GM19043 (cell line): ENCODE measurements around the gene HAND1.
A peak's percentile ranks its signal among the peaks of the same experiment; 100 is the strongest.

Experiments
- ATAC-seq: cut with Tn5 transposase; IDR thresholded peaks from one replicate; pipeline ENCODE4 v1.9.1; 2021; ENCODE audit warnings: low read depth; ENCODE audit not compliant: unreplicated experiment

The HAND1 gene

DNA sequence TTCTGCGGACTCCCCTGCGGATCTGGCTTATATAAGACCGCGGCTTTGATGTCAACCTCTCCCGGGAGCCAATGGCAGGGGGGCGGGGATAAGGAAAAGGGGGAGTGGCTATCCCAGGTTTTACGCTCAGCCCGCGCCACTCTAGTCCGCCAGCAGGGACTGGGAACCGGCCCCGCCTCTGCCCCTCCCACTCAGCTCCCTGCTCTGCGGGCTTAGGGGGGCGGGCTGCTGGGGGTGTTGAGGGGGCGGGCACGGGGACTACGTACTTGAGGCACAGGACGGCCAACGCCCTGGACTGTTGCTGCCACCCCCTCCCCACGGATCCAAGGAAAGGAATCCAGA lies at the start of gene HAND1:
HAND1 (minus strand) TSS at position 4 of the 342 bp plus-strand sequence. CDS start 219 bp downstream, outside the sequence.
- no peak for ATAC-seq

DNA sequence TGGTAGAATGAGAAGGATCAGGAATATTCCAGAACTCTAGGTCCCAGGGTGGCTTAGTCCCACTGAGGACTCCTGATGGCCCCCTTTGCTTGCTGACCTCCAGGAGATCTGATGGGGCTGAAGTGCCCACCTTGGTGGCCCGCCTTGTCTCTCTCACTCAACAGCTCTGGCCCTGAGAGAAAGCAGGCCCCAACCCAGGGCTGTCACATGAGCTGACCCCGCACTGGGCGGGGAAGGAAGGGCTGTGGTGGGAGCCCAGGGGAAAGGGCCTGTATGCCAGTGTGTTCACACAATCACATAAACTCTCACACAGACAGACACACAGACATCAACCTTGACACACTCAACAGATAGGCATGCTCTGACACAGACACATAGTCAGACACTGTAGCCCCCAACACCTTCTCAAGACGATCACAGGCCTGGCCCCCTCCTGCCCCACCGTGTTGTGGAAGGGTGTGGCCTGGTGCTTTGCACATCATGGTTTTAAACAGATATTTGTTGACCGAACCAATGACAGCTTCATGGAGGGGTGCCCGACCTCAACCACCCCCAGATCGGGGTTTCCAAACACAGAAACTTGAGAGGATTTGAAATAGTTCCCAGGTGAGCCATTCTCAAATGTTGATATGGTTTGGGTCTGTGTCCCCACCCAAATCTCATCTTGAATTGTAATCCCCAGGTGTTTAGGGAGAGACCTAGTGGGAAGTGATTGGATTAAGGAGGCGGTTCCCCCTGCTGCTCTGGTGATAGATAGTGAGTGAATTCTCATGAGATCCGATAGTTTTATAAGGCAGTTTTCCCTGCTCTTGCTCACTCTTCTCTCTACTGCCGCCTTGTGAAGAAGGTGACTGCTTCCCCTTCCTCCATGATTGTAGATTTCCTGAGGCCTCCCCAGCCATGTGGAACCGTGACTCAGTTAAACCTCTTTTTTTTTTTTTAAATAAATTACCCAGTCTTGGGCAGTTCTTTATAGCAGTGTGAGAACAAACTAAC lies 48.5 kb upstream of the HAND1 start:
- no peak for ATAC-seq

DNA sequence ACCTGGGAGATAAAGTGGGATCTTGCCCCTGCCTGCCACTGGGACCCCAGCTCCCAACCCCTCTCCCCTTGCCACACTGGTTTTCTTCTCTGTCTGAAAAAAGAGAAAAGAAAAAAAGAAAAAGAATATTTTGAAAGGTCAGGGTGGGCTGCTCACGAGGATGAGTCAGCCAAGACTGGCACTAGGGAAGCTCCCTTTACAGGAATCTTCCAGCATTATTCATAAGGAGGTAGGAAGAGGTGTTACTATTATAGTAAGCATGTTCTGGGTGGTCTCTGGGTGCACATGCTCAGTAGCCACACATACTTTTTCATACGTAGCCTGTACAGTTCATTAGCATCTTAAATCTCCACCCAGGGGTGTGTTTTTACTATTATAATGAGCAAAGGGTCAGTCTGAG lies 46.8 kb upstream of the HAND1 start:
- no peak for ATAC-seq

DNA sequence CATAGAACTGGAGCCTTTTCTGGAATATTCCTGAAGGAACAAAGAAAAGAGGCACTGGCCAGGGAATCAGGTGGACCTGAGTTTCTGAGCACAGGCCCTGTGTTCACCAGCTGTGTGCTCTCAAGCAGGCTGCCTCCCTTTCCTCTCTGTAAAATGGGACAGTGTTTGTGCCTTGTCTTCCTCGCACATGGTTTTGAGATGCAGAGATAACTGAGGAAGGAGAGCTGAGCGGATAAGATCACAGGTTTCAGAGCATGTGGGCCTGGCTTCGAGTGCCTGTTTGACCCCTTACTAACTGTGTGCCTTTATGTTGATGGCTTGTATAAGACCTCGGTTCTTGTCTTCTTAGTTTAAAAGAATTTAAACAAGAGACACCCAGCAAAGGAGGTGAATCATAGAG lies 46.2 kb upstream of the HAND1 start:
- no peak for ATAC-seq

DNA sequence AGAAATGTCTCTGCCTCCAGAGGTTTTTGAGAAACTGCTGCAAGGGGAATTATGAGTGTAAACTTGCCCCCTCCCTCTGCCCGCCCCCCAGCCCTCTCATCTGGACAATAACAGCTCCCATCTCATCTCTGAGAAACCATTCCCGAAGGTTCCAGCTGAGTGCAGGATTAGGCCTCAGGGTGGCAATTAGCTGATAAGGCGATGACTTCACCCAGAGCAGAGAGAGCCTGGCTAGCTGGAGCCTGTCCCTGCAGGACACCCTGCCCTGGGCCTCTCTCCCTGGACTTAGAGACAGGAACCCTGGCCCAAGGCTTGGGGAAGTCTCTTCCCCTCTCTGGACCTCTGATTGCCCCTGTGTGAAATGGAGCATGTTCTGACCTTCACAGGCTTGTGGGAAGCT lies 45.7 kb upstream of the HAND1 start:
- no peak for ATAC-seq

DNA sequence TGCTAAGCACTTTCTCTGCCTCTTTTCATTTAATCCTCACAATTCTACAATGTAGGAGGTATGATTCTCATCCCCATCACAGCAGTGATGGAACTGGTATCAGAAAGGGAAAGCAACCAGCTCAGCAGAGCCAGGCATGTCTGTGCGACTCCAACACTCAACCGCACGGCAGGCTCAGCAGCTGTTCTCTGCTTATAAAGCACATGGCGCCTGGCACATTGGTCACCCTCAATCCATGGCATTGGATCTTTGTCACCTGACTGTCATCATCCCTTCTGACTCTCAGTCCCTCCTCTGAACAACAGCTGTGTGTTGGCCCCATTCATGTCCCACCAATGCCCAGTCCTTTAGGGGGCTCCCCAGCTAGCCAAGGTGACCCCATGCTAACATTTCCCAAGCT lies 45.1 kb upstream of the HAND1 start:
- ATAC-seq = no peak

DNA sequence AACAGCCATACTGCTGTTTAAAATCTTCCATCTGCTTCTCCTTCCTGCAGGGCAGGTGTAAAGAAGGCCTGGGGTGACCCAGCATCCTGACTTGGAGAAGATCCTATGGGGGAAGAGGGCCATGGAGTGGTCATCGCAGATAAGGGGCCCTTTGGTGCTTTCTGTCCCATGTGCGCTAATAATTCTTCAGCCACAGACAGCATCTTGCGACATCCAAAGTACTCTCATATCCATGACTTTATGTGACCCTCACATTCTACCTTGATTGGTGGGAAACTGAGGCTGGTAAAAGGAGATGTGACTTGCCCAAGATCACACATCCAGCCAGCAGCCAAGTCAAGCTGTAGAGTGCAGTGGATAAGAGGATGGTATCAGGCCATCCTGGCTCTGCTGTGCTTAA lies 44.3 kb upstream of the HAND1 start:
- no peak for ATAC-seq

DNA sequence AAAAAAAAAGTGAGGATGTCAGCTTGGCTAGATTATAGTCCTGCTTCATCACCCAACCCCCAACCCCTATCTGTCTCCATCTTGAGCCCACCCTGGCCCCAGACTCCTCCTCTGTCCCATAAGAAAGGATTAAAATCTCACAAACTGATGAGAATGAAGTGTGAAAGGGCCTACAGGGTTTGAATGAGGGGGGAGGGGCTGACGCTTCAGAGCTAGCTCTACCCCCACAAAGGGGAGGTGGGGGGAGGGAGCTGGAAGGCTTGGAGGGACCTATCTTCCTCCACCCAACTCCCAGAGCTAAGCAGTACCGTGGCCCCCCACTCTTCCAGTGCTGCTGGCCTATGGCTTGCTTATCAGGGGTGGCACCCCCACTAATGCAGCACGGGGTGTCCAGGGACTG lies 43.7 kb upstream of the HAND1 start:
- no peak for ATAC-seq

DNA sequence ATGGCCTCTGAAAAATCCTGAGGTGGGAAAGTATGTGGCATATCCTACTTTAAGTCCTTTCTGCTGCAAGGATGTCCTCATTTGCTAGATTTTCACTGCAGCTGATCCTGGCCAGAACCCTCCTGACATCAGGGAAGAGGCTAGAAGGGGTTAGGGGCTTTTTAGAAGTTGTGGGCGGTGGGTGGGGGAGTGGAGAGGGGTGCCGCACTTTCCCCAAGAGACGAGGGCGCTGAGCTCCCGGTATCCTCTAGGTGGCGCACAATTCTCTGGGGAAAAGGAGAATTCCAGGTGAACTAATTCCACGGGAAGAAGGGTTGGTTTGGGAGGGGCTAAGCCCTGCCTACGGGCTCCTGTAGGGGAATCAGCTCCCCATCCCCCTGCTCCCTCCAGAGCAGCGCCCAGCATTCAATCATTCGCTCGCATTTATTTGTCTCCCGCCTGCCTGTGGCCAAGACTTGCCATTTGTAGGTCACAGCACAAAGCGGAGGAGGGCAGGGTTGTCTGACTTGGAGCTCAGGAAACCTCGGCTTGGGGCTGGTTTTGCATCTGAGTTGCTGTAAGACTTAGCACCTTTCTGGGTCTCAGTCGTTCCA lies 42.9 kb upstream of the HAND1 start:
- ATAC-seq = no peak

DNA sequence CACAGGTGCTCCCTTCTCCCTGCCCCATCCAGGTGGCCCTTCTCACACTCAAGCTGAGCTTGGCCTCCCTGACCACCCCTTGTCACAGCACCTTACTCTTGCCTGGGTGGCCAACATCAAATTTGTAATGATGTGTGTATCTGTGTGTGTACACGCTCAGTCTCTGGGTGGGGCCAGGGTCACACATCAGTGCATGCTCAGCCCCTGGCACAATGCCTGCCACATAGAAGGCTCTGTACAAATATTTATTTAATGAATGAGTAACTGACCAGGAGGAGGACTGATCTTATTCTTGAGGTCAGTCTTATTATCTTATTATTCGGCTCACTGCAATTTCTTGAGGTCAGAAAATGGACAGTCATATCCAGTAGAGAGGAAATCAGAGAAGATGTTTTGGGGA lies 41.3 kb upstream of the HAND1 start:
- no peak for ATAC-seq

DNA sequence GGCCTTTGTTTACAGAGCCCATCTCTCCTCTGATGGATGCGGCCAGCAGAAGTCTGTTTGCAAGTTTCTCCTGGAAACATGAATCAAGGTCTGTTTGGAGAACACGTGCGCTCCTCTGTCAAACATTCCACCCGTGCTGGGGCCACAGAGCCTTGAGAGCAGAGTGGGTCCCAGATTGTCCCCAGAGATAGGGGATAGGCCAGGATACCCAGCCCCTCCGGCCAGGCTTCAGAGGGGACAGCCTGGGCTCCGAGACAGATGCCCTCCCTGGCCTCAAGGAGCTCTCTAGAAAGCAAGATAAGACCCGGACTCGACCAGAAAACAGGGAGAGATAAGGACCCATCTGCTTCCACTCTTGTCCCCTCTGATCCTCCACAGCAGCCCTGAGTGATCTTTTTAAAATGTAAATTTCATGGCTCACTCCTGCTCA lies 40.4 kb upstream of the HAND1 start:
- ATAC-seq = no peak

DNA sequence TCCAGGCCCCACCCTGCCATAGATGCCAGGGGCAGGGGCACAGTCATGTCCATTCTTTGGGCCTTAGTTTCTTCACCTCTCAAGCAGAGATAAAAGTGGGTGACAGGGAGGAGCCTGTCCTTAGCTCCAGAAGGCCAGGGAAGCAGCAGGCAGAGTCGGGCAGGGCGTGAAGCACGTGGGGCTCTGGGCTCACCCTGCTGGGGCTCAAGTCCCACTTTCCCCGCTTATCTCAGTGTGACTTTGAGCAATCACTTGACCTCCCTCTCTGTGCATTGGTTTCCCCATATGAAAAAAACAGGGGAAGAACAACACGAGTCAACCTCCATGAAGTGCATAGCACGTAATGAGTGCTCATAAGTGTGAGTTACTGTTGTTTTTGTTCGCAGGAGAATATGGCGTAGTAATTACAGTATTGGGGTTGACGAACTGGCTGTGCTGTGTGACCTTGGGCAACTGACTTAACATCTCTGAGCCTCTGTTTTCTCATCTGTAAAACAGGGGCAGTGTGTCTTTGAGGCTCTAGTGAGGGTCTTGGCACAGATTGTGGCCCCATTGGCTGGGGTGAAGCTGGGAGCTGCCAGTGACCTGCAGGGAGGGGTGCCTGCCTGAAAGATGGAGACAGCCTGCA lies 39.9 kb upstream of the HAND1 start:
- ATAC-seq = no peak

DNA sequence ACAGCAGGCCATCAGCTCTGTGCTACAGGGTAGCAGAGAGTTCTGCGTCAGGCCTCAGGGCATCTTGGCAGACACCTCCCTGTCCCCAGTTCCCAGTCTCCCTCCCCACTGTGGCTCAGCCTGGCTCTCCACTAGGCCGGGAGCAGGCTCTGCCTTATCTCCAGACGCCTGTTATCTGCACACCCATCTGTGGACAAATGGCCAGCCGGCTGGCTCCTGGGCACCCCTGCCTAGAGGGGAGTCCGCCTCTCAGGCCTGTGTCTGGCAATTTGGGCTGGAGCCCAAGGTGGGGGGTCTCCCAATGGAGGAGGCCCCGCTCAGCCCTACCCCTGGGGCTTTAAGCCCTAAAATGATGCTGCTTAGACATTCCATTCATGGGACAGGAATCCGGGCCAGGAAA lies 39.2 kb upstream of the HAND1 start:
- ATAC-seq = no peak

DNA sequence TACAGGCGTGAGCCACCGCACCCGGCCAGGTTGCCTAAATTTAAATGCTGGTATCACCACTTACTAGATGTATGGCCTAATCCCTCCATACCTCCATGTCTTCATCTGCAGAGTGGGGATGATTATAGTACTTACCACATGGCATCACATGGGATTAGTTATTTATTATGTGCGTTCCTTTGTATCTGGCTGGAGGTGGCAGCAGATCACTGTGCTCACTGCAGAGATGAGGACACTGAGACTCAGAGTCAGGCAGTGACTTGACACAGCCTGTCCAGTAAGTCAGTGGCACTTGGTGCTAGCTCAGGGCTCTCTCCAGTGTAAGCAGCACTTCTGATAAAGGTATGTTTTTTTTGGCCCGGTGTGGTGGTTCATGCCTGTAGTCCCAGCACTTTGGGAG lies 38.4 kb upstream of the HAND1 start:
- ATAC-seq = no peak

DNA sequence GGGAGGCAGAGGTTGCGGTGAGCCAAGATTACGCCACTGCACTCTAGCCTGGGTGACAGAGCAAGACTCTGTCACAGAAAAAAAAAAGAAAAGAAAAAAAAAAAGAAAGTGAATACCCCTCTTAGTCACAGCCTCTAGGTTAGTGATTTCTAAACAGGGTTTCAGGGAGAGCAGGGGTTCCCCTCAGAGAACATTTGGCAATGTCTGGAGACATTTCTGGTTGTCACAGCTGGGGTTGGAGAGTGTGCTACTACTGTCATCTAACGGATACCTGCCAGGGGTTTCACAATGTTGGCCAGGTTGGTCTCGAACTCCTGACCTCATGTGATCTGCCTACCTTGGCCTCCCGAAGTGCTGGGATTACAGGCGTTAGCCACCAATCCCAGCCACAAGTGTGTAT lies 37.5 kb upstream of the HAND1 start:
- ATAC-seq = peak; percentile 62

DNA sequence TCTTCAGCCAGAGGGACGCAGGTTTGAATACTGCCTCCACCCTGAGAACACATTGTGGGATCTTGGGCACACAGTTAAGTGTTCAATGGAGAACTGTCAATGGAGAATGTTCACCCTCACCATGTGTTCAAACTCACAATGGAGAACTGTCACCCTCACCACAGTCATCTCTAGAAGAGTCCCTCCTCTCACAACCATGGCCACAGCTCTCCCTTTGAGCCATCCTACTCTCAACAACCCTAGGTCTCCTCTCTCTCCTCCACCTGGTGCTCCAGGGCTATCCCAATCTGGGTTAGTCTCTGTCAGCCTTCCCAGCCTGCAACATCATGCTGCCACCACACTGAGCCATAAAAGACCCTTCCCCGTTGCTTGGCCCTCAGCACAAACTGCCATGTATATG lies 36.3 kb upstream of the HAND1 start:
- no peak for ATAC-seq

DNA sequence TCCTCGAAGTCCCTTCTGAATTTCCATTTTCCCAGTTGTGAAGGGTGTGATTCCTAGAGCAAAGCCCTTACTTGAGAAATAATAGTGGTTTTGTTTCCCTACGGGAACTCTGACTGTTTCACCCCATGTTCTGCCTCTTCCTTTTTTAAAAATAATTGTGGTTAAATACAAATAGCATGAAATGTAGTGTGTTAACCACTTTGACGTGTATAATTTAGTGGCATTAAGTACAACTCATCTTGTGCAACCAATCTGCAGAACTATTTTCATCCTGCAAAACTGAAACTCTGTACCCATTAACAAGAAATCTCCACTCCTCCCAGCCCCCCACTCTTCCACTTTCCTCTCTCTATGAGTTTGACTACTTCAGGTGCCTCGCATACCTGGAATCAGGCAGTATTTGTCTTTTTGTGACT lies 35.6 kb upstream of the HAND1 start:
- no peak for ATAC-seq

DNA sequence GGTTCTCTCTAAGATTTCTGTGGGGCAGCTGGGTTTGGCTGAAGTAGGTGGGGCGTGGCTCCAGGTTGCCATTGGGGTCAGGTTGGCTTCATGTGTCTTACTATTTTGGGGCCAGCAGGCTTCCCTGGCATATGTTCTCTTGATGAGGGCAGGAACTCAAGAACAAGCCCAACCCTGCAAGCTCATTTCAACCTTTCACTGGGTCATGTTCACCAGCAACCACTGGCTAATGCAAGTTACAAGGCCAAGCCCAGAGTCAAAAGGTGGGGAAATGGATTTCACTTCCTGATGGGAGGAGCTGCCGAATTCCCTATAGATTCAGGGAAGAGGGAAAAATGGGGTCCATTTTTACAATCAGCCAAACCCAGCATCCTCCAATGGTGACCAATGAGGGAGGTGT lies 34.0 kb upstream of the HAND1 start:
- ATAC-seq = no peak

DNA sequence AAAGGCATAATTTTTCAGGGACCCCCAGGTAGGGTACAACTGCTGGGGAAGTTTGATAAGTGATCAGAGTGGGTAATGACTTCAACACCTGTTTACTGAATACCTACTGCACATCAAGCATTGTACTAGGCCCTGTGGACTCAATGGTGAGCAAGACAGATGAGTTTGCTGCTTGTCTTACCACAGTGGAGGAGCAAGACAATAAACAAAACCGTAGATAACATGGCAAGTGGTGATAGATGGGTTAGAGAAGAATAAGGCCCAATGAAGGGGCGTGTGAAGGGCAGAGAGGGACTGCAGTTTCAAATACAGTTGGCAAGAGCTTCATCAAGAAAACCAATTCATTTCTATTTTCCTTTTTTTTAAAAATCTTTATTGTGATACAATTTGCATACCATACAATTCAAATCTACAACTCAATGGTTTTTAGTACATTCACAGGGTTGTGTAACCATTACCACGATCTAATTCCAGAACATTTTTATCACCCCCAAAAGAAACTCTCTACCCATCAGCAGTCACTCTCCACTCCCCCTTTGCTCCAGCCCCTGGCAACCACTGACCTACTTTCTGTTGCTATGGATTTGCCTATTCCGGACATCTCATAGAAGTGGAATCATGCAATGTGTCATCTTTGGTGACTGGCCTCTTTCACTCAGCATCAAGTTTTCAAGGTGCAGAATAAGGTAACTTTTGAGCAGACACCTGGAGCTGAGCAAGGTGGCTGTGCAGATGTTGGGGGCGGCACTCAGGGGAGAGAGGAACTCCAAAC lies 31.9 kb upstream of the HAND1 start:
- ATAC-seq = no peak

DNA sequence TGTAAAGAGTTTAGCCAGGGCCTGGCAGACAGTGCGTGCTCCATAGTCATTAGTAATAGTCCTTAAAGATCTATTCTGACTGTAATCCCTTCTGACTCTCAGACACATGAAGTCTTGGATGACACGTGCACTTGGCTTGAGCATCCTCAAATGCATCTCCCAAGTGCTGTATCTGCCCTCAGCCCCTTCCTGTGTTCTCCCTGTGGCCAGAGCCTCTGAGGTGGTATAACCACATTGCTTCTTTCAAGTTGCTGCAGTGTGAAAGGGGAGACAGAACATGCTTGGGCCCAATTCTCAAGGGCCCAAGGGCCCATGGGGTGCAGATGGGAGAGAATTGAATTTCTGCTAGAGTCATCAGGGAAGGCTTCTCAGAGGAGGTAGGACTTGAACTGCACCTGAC lies 30.1 kb upstream of the HAND1 start:
- no peak for ATAC-seq

DNA sequence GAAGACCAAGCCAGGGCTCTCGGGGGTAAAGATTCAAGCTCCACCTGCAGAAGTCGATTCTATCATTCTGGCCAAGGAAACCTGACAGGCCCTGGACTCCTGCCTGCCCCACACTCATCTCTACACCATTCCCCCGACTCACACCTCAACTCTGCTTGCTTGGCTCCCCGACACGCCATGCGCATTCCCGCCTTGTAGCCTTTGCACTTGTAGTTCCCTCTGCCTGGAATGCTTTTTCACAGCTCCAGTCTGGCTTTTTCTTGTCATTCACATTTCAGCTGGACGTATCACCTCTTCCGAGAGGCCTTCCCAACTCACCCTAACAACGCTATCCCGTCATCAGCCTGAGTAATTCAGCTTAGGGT lies 28.7 kb upstream of the HAND1 start:
- ATAC-seq = no peak
